ENCODE results near the gene PPM1H. TPM values are rescaled to one million over a fixed set of nuclear protein-coding genes. Genes with fewer than 3 reads are reported as not detected.

The PPM1H gene
- total RNA-seq, 6 experiments from 2014 or later: 7.0 to 20.9 (median 8.4) TPM

- Mint-ChIP-seq H3K36me3 (ENCODE audit: low read depth) (no peaks in the 10 kb centered on the region), H3K27me3 (ENCODE audit: insufficient read depth) (no peaks in the 10 kb centered on the region; the same call in 1 of the 2 replicates), H3K4me3 (no peak overlapping the region), H3K27ac (no peak overlapping the region), H3K4me1 (ENCODE audit: low read depth) (peaks cover 39% of the 10 kb centered on the region), H3K9me3 (no peaks in the 10 kb centered on the region)
- no peak for TF ChIP-seq CTCF (IDR thresholded peaks at IDR 0.05)
- DNase-seq: no peak
These were observed 337.7 kb downstream of the PPM1H start for GRCh38 chr12:62597253-62597652.

Small RNA genes within 50 kb of the gene (microRNA-seq; reads per million reads assigned to microRNA genes)
- gene MIRLET7I: 82,632 reads per million, percentile 99 among the genes with 10 or more reads in this experiment

Other genes with a start within 250 kb of the PPM1H start
- gene AVPR1A, start 216.1 kb upstream of the PPM1H start, total RNA-seq (2021; fragmentation: NEBNext Ultra II Directional; extraction: Animal tissue kit (Norgen Biotek cat#: 25700)): not detected

Measured in HFFc6 (cell line).